ENCODE results near the gene HAGH. TPM values are rescaled to one million over a fixed set of nuclear protein-coding genes. Genes with fewer than 3 reads are reported as not detected.

Gene HAGH
- total RNA-seq, 1 experiment from 2014 or later, result 36.0 TPM

DNA sequence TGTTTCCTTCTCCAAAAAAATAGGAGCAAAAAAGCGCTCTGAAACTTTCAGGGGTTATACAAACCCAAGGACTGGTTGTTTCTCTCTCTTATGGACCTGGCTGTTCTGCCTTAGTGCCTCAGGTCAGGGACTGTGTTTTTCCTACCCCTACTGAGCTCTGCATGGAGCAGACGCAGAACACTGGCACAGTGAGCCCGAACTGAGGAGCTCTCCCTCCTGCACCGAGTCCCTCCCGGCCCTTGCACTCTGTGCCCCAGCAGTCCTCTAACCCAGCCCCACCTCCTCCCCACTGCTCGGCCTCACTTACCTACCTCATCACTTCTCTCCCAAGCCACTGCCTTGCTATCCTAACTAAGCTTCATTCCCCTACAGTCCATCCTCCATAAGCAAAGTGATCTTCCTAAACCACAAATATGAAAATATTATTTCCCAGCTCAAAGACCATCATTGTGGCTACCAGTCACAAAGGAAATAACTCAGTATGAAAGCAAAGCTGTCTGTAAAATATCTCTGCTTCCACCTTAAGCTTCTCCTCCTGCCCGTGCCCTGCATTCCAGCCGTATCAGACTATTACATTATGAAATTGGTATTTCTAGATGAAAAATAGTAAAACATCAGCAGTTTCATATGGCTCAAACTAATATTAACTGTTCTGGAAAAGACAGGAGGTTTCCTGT, 31.7 kb upstream of the HAGH start:
- H3K4me3 Mint-ChIP-seq, result no peak overlapping the region
- CTCF ChIA-PET, result interaction anchor here (1.0 to 2.6 kb wide), 2 partner anchors 65 to 70 kb away, joined by 5 to 10 read pairs; no protein-coding TSS in a partner anchor
- DNase-seq (ENCODE audit: low spot score), result no peak
- no peaks in the 10 kb centered on the region for H3K36me3 Mint-ChIP-seq
- H3K4me1 Mint-ChIP-seq, result no peaks in the 10 kb centered on the region
- H3K9me3 Mint-ChIP-seq, result no peaks in the 10 kb centered on the region
- POLR2A ChIA-PET, result no interaction called here
- H3K27me3 Mint-ChIP-seq (ENCODE audit: low read depth), result peaks cover 80% of the 10 kb centered on the region
- no peak overlapping the region for H3K27ac Mint-ChIP-seq
- ATAC-seq, result peak; percentile 67
- TF ChIP-seq ZNF671 (CRISPR knock-in tag; IDR thresholded peaks at IDR 0.05), result no peak
- TF ChIP-seq, protein P1, sequence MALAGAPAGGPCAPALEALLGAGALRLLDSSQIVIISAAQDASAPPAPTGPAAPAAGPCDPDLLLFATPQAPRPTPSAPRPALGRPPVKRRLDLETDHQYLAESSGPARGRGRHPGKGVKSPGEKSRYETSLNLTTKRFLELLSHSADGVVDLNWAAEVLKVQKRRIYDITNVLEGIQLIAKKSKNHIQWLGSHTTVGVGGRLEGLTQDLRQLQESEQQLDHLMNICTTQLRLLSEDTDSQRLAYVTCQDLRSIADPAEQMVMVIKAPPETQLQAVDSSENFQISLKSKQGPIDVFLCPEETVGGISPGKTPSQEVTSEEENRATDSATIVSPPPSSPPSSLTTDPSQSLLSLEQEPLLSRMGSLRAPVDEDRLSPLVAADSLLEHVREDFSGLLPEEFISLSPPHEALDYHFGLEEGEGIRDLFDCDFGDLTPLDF (CRISPR knock-in tag; IDR thresholded peaks at IDR 0.05), result no peak
- TF ChIP-seq ZNF423 (CRISPR knock-in tag; IDR thresholded peaks at IDR 0.05), result no peak
- no peak for TF ChIP-seq RORB (CRISPR knock-in tag; IDR thresholded peaks at IDR 0.05)
- TF ChIP-seq CBFB (CRISPR knock-in tag; IDR thresholded peaks at IDR 0.05; ENCODE audit: low read depth), result no peak
- no peak for TF ChIP-seq ERG (CRISPR knock-in tag; IDR thresholded peaks at IDR 0.05)
- TF ChIP-seq ZNF281 (CRISPR knock-in tag; IDR thresholded peaks at IDR 0.05), result no peak
- TF ChIP-seq PRDM15 (CRISPR knock-in tag; IDR thresholded peaks at IDR 0.05), result no peak
- no peak for TF ChIP-seq SOX15 (CRISPR knock-in tag; IDR thresholded peaks at IDR 0.05)
- TF ChIP-seq SMAD4 (CRISPR knock-in tag; IDR thresholded peaks at IDR 0.05), result no peak
- TF ChIP-seq ZNF263 (CRISPR knock-in tag; IDR thresholded peaks at IDR 0.05; ENCODE audit: low read depth), result no peak
- no peak for TF ChIP-seq JUN (CRISPR knock-in tag; IDR thresholded peaks at IDR 0.05)
- TF ChIP-seq OVOL2 (CRISPR knock-in tag; IDR thresholded peaks at IDR 0.05; ENCODE audit: borderline replicate concordance), result no peak
- TF ChIP-seq SP1 (CRISPR knock-in tag; conservative IDR thresholded peaks at IDR 0.05), result no peak
- no peak for TF ChIP-seq RELA (CRISPR knock-in tag; IDR thresholded peaks at IDR 0.05; ENCODE audit: borderline replicate concordance)

DNA sequence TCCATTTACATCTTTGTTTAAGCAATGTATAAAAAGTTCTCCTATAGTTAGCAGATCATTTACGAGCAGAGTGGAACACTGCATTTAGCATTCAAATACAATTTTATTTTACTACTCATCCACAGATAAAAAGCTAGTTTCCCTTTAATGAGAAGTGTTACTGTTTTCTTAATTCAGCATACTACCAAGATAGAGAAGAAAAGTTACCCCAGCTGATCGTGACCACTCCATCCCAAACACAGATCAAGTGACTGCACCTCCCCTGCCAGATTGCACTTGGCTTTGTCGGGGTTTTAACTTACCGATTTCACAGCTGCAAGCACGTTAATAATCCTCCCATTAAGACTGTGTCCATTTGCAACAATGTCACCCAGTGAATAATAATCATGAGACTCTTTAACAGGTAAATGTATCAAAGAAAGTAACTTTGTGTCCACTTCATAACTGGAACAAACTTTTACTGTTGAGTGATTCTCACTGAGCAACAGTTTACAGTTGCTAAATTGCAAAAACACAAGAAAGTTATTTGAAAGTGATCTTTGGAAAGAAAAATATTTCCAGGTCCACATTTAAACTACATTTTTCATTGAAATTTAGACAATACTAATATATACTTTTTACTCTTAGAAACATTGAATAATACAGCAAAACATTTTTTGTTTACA, 30.9 kb upstream of the HAGH start:
- Mint-ChIP-seq H3K36me3 (no peaks in the 10 kb centered on the region), H3K4me3 (no peak overlapping the region), H3K4me1 (no peaks in the 10 kb centered on the region), H3K27ac (no peak overlapping the region), H3K9me3 (no peaks in the 10 kb centered on the region), H3K27me3 (ENCODE audit: low read depth) (peaks cover 88% of the 10 kb centered on the region)
- CTCF ChIA-PET, result interaction anchor here (1.0 to 2.6 kb wide), 3 partner anchors 66 to 74 kb away, joined by 3 to 10 read pairs (median 5); no protein-coding TSS in a partner anchor
- POLR2A ChIA-PET, result no interaction called here
- no peak for ATAC-seq
- DNase-seq (ENCODE audit: low spot score), result no peak
- TF ChIP-seq ZNF396 (CRISPR knock-in tag; IDR thresholded peaks at IDR 0.05; ENCODE audit: borderline replicate concordance) (no peak), NR2C2 (CRISPR knock-in tag; IDR thresholded peaks at IDR 0.05) (no peak), NFATC4 (CRISPR knock-in tag; IDR thresholded peaks at IDR 0.05) (no peak), ZNF423 (CRISPR knock-in tag; IDR thresholded peaks at IDR 0.05) (no peak), JAZF1 (CRISPR knock-in tag; IDR thresholded peaks at IDR 0.05) (no peak), GTF2I (CRISPR knock-in tag; conservative IDR thresholded peaks at IDR 0.05) (no peak)
- TF ChIP-seq, protein P2, sequence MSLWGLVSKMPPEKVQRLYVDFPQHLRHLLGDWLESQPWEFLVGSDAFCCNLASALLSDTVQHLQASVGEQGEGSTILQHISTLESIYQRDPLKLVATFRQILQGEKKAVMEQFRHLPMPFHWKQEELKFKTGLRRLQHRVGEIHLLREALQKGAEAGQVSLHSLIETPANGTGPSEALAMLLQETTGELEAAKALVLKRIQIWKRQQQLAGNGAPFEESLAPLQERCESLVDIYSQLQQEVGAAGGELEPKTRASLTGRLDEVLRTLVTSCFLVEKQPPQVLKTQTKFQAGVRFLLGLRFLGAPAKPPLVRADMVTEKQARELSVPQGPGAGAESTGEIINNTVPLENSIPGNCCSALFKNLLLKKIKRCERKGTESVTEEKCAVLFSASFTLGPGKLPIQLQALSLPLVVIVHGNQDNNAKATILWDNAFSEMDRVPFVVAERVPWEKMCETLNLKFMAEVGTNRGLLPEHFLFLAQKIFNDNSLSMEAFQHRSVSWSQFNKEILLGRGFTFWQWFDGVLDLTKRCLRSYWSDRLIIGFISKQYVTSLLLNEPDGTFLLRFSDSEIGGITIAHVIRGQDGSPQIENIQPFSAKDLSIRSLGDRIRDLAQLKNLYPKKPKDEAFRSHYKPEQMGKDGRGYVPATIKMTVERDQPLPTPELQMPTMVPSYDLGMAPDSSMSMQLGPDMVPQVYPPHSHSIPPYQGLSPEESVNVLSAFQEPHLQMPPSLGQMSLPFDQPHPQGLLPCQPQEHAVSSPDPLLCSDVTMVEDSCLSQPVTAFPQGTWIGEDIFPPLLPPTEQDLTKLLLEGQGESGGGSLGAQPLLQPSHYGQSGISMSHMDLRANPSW (CRISPR knock-in tag; conservative IDR thresholded peaks at IDR 0.05; ENCODE audit: low read depth), result no peak
- TF ChIP-seq, protein P3, sequence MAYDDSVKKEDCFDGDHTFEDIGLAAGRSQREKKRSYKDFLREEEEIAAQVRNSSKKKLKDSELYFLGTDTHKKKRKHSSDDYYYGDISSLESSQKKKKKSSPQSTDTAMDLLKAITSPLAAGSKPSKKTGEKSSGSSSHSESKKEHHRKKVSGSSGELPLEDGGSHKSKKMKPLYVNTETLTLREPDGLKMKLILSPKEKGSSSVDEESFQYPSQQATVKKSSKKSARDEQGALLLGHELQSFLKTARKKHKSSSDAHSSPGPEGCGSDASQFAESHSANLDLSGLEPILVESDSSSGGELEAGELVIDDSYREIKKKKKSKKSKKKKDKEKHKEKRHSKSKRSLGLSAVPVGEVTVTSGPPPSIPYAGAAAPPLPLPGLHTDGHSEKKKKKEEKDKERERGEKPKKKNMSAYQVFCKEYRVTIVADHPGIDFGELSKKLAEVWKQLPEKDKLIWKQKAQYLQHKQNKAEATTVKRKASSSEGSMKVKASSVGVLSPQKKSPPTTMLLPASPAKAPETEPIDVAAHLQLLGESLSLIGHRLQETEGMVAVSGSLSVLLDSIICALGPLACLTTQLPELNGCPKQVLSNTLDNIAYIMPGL (CRISPR knock-in tag; IDR thresholded peaks at IDR 0.05), result no peak

All from WTC11 (cell line).